T-cell (primary cell): ENCODE data around the gene CEP120. TPM values are rescaled to one million over a fixed set of nuclear protein-coding genes. Genes with fewer than 3 reads are reported as not detected.

Experiments used
- ATAC-seq, 4 experiments: fragments of 200-7000 bp in 3 of 4; fragments of 150-1000 bp in 1 of 4; cut with Tn5 transposase; replicated peaks in 1 of 4; 1 replicate in 3 of 4; 2 replicates in 1 of 4; pipeline ENCODE4 v1.10.0; 2021; ENCODE audit warnings: moderate library complexity in 3 of 4, mild to moderate bottlenecking in 2 of 4, moderate number of reproducible peaks in 1 of 4
- CTCF ChIA-PET, 2 donors: fragments of 300-600 bp; sonication (Branson Sonifier 250); formaldehyde crosslinking; loops; one replicate each; lab custom pipeline; 2022; ENCODE audit warnings: antibody characterized with exemption in 2 of 2; lab: Charles Lee
- POLR2A ChIA-PET, 2 donors: fragments of 300-600 bp; sonication (Branson Sonifier 250); formaldehyde crosslinking; loops; one replicate each; lab custom pipeline; 2022; ENCODE audit warnings: antibody characterized with exemption in 2 of 2; lab: Charles Lee
- DNase-seq, 35 experiments: peaks; one replicate each; pipeline versions ENCODE4 v3.0.0 to v3.0.0-alpha.2; 2013 to 2023
- H3K27ac ChIP-seq: one replicate; pipeline ENCODE4 v1.5.1; 2013; ENCODE audit warnings: low read length
- H3K27me3 ChIP-seq, 2 experiments: replicated peaks in 1 of 2; 1 replicate in 1 of 2; 2 replicates in 1 of 2; pipeline versions ENCODE4 v1.6.1 to v1.7.0; 2013; ENCODE audit warnings: low read length in 1 of 2, mixed read lengths in 1 of 2; ENCODE audit not compliant: control insufficient read depth in 2 of 2, insufficient read depth in 2 of 2; ENCODE audit errors: extremely low read depth in 1 of 2
- H3K36me3 ChIP-seq, 2 donors: 1 replicate in 1 of 2; 2 replicates in 1 of 2; pipeline versions ENCODE4 v1.6.1 to v1.7.0; 2013; ENCODE audit warnings: low read length in 1 of 2; ENCODE audit not compliant: control insufficient read depth in 2 of 2, insufficient read depth in 1 of 2; ENCODE audit errors: extremely low read depth in 1 of 2
- H3K4me1 ChIP-seq, 2 experiments: 1 replicate in 1 of 2; 2 replicates in 1 of 2; pipeline versions ENCODE4 v1.6.1 to v1.7.0; 2013; ENCODE audit warnings: low read length in 2 of 2, mixed read lengths in 1 of 2; ENCODE audit not compliant: insufficient read depth in 2 of 2, control insufficient read depth in 1 of 2; ENCODE audit errors: extremely low read depth in 1 of 2
- H3K4me3 ChIP-seq, 2 donors: 1 replicate in 1 of 2; 2 replicates in 1 of 2; pipeline versions ENCODE4 v1.5.1 to v1.7.0; 2013; ENCODE audit warnings: mild to moderate bottlenecking in 2 of 2, low read length in 1 of 2, moderate library complexity in 1 of 2; ENCODE audit not compliant: control insufficient read depth in 1 of 2; ENCODE audit errors: extremely low read depth in 1 of 2
- H3K9me3 ChIP-seq: 2 replicates; pipeline ENCODE4 v1.7.0; 2013
- H3K27ac Mint-ChIP-seq, 2 donors: one replicate each; pipeline ENCODE4 v1.8.0; 2020 to 2021; ENCODE audit warnings: mild to moderate bottlenecking in 2 of 2, mixed read lengths in 2 of 2
- H3K27me3 Mint-ChIP-seq, 2 donors: one replicate each; pipeline ENCODE4 v1.8.0; 2021 to 2022; ENCODE audit warnings: mixed read lengths in 2 of 2
- H3K36me3 Mint-ChIP-seq: one replicate; pipeline ENCODE4 v1.8.0; 2021; ENCODE audit warnings: mixed read lengths
- H3K4me1 Mint-ChIP-seq, 3 donors: one replicate each; pipeline ENCODE4 v1.8.0; 2020 to 2022; ENCODE audit warnings: mixed read lengths in 3 of 3, mild to moderate bottlenecking in 1 of 3
- H3K4me3 Mint-ChIP-seq, 3 donors: one replicate each; pipeline ENCODE4 v1.8.0; 2020 to 2022; ENCODE audit warnings: mild to moderate bottlenecking in 3 of 3, mixed read lengths in 3 of 3, moderate library complexity in 3 of 3
- H3K9me3 Mint-ChIP-seq, 3 donors: one replicate each; pipeline ENCODE4 v1.8.0; 2020 to 2022; ENCODE audit warnings: mixed read lengths in 3 of 3
- WGBS: methylation state at CpG from one replicate; pipeline ENCODE4 v1.1.5; 2013; ENCODE audit warnings: missing lambda C conversion rate; ENCODE audit not compliant: insufficient coverage; 5-methylcytosine and 5-hydroxymethylcytosine counted together
- total RNA-seq, 35 experiments: library from RNA in 6 of 35; stranded (reverse) in 6 of 35; fragments of 120-200 nt in 1 of 35; gene quantifications; one replicate each; pipeline versions ENCODE4 v1.2.1 to v1.2.4 and lab custom pipeline; 2013 to 2026

Gene CEP120
- total RNA-seq, 5 donors from 2014 or later (not counting 1 experiment from before 2014, with no cell fraction given), result 48.3 to 71.1 (median 62.8) TPM

DNA sequence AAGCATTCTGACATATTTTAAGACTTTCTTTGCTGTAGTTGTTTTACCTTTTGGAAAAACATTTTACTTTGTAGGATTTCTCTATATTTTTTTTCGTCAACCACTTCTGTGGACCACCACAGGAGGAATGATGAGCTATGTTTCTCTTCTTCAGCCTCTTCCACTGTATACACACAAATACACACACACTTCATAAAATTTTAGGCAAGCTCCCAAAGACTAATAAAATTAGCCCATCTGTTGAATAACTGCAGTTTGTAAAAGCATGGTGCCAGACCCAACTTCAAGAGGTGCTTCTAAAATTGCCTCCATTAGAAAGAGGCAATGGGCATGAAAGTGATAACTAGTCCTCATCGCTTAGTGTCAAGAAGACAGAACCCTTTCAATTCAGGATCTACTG lies 4.1 kb upstream of the CEP120 start:
- H3K4me1 Mint-ChIP-seq, result peaks cover 11 to 13% (median 11%) of the 10 kb centered on the region in 3 donors
- no peak for DNase-seq
- H3K27ac Mint-ChIP-seq, result no peak overlapping the region
- no CpG with 5 or more reads among the region's 2 CpGs for WGBS
- Histone ChIP-seq H3K4me1 (peaks cover 2 to 4% of the 10 kb centered on the region in 2 experiments), H3K4me3 (no peak overlapping the region), H3K36me3 (no peaks in the 10 kb centered on the region), H3K27ac (no peak overlapping the region), H3K27me3 (no peaks in the 10 kb centered on the region), H3K9me3 (no peaks in the 10 kb centered on the region)
- POLR2A ChIA-PET, result interaction anchor here in 1 of 2 donors (0.6 kb wide), 2 partner anchors 92 to 665 kb away, joined by 3 to 6 read pairs; no protein-coding TSS in a partner anchor
- H3K27me3 Mint-ChIP-seq, result no peaks in the 10 kb centered on the region
- no peaks in the 10 kb centered on the region for H3K9me3 Mint-ChIP-seq
- no peak overlapping the region for H3K4me3 Mint-ChIP-seq
- no peak for ATAC-seq
- no peaks in the 10 kb centered on the region for H3K36me3 Mint-ChIP-seq
- CTCF ChIA-PET, result interaction anchor here in 1 of 2 donors (0.5 kb wide), 1 partner anchor 62 kb away, joined by 3 read pairs; no protein-coding TSS in a partner anchor

DNA sequence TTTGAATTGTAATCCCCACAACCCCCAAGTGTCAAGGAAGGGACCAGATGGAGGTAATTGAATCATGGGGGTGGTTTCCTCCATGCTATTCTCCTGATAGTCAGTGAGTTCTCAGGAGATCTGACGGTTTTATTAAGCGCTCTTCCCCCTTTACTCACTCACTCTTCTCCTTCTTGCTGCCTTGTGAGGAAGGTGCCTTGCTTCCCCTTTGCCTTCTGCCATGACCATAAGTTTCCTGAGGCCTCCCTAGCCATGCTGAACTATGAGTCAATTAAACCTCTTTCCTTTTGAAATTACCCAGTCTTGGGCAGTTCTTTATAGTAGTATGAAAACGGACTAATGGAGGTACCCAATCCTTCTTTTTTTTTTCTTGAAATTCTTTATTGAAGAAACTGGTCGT lies 2.2 kb upstream of the CEP120 start:
- H3K27ac Mint-ChIP-seq, result peak overlapping the region; percentile 47 to 56
- H3K27me3 Mint-ChIP-seq, result no peaks in the 10 kb centered on the region
- H3K36me3 Mint-ChIP-seq, result no peaks in the 10 kb centered on the region
- H3K4me3 Mint-ChIP-seq, result peak overlapping the region in 1 of 3 donors; percentile 41
- H3K4me1 ChIP-seq, result peaks cover 16 to 20% of the 10 kb centered on the region in 2 experiments
- no peaks in the 10 kb centered on the region for H3K9me3 Mint-ChIP-seq
- H3K4me3 ChIP-seq, result no peak overlapping the region
- ChIA-PET POLR2A (no interaction called here), CTCF (no interaction called here)
- ATAC-seq (no peak), DNase-seq (no peak)
- H3K36me3 ChIP-seq, result no peaks in the 10 kb centered on the region
- H3K27me3 ChIP-seq, result no peaks in the 10 kb centered on the region
- H3K4me1 Mint-ChIP-seq, result peaks cover 11 to 13% (median 11%) of the 10 kb centered on the region in 3 donors
- H3K9me3 ChIP-seq, result no peaks in the 10 kb centered on the region
- WGBS, result no CpG with 5 or more reads among the region's 4 CpGs
- no peak overlapping the region for H3K27ac ChIP-seq

DNA sequence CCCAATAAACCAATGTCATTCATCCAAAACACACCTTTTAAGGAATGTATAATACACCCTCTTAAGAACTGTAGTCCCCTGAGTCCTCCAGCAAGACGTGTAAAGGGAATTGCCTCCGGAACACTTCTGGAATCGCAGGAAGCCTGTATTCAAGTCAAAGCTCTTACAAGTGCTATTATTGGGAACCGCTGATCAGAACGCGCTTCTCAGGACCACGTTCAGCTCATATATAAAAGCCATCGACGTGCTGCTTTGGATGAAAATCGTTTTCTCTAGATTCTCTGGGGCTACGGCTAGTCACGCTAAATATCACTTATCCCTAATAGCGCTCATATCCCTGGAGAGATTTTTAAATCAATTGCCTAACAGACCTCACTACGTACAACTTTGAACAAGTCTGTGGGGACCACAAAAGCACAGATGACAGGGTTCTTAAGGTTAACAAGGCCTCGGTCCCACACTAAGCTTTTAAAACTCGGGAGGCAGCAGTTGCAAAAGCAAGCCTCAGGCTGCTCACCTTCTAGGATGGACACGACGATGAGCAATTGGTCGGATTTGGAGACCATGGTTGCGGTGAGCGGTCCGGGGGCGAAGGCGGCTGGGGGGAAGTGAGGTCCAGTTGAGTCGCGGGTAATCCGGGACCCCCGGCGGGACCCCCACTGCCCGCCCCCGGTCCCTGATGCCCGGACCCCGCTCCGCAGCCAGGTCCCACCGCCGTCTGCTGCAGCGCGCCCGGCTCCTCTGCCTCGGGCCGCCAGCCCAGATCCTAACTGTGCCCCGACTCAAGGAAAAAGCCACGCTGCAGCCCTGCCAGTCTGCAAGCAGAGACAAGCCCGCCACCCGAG lies 548 bp downstream of the CEP120 start:
- H3K9me3 ChIP-seq, result no peaks in the 10 kb centered on the region
- peak overlapping the region; percentile 99 for H3K27ac ChIP-seq
- Mint-ChIP-seq H3K4me1 (peaks cover 11 to 25% (median 21%) of the 10 kb centered on the region in 3 donors), H3K9me3 (no peaks in the 10 kb centered on the region), H3K27ac (peak overlapping the region in 1 of 2 donors; percentile 99), H3K4me3 (no peak overlapping the region), H3K27me3 (no peaks in the 10 kb centered on the region), H3K36me3 (peaks cover 9% of the 10 kb centered on the region)
- H3K27me3 ChIP-seq, result no peaks in the 10 kb centered on the region
- POLR2A ChIA-PET, result interaction anchor here (0.6 to 2.3 kb wide), 21 partner anchors 7 to 1458 kb away, joined by 3 to 25 read pairs (median 4); partner anchors contain the start of gene CSNK1G3 (in 2 of the 2)
- H3K4me1 ChIP-seq, result peaks cover 16 to 26% of the 10 kb centered on the region in 2 experiments
- peak in 20 of 35 experiments; percentile 0 to 48 (median 16) for DNase-seq
- CTCF ChIA-PET, result interaction anchor here (0.6 to 3.1 kb wide), 23 partner anchors 10 to 647 kb away, joined by 3 to 38 read pairs (median 5); partner anchors contain the start of genes CSNK1G3 (in 1 of the 2) and SNX24 (in 1 of the 2)
- ATAC-seq, result peak in 2 of 4 experiments; percentile 7
- H3K4me3 ChIP-seq, result peak overlapping the region; percentile 78 to 90
- peaks cover 0 to 2% of the 10 kb centered on the region in 2 donors for H3K36me3 ChIP-seq
- under 1% methylated on average over 43 of the region's 45 CpGs for WGBS

DNA sequence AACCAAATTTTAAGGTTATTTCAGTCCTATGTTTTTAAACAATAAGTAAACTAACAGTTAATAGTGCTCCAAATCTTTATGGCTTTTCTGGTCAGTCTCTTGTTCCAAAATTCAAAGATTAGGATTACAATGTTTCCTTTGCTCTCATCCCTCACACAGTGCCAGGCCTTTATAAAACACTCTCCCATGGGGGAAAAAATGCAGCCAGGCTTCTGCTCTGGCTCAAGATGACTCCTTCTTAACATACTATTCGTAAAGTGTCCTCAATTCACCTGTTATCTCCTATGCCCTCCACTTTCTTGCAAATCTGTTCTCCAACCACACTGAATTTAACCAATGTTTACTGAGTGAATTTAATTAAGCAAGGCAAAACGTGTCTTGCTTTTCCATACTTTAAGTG lies 1.4 kb downstream of the CEP120 start:
- no peak for ATAC-seq
- no peak overlapping the region for H3K27ac ChIP-seq
- ChIA-PET POLR2A (interaction anchor here (0.5 to 2.3 kb wide), 4 partner anchors 12 to 128 kb away, joined by 3 to 25 read pairs (median 4); no protein-coding TSS in a partner anchor), CTCF (interaction anchor here in 1 of 2 donors (2.5 to 3.1 kb wide), 3 partner anchors 123 to 189 kb away, joined by 17 to 38 read pairs (median 29); no protein-coding TSS in a partner anchor)
- H3K27me3 ChIP-seq, result no peaks in the 10 kb centered on the region
- H3K4me1 ChIP-seq, result peaks cover 16 to 26% of the 10 kb centered on the region in 2 experiments
- H3K4me3 ChIP-seq, result peak overlapping the region in 1 of 2 donors; percentile 90
- peaks cover 11 to 30% (median 26%) of the 10 kb centered on the region in 3 donors for H3K4me1 Mint-ChIP-seq
- WGBS, result no CpG with 5 or more reads among the region's 2 CpGs
- DNase-seq, result no peak
- H3K9me3 Mint-ChIP-seq, result no peaks in the 10 kb centered on the region
- peaks cover 0 to 4% of the 10 kb centered on the region in 2 donors for H3K36me3 ChIP-seq
- no peak overlapping the region for H3K4me3 Mint-ChIP-seq
- no peaks in the 10 kb centered on the region for H3K27me3 Mint-ChIP-seq
- no peak overlapping the region for H3K27ac Mint-ChIP-seq
- H3K36me3 Mint-ChIP-seq, result peaks cover 14% of the 10 kb centered on the region
- H3K9me3 ChIP-seq, result no peaks in the 10 kb centered on the region

DNA sequence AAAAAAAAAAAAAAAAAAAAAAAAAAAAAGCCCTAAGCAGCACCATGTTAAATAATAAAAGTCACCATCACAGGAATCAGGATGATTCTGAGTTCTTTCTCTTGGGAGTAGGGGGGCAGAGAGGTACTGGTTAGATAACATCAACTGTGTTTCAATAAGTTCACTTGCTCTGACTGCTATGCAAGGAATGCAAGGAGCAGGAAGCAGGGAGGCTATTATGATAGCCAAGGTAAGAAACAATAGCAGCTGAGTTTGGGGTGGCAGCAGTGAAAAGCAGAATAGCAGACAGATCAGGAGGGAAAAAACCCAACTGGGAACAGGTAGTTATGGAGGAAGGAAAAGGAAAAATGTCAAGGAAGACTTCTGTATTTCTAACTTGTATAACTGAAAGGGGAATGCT lies 8.2 kb downstream of the CEP120 start:
- peaks cover 20 to 47% (median 40%) of the 10 kb centered on the region in 3 donors for H3K4me1 Mint-ChIP-seq
- H3K36me3 ChIP-seq, result peaks cover 3 to 48% of the 10 kb centered on the region in 2 donors
- H3K27me3 Mint-ChIP-seq, result no peaks in the 10 kb centered on the region
- peaks cover 0 to 5% of the 10 kb centered on the region in 2 experiments for H3K4me1 ChIP-seq
- H3K9me3 ChIP-seq, result no peaks in the 10 kb centered on the region
- H3K4me3 ChIP-seq, result no peak overlapping the region
- ATAC-seq (no peak), DNase-seq (no peak)
- peak overlapping the region in 1 of 2 donors; percentile 1 for H3K27ac Mint-ChIP-seq
- no peak overlapping the region for H3K27ac ChIP-seq
- CTCF ChIA-PET, result interaction anchor here in 1 of 2 donors (0.7 kb wide), 1 partner anchor 9 kb away, joined by 4 read pairs; no protein-coding TSS in a partner anchor
- no peaks in the 10 kb centered on the region for H3K9me3 Mint-ChIP-seq
- POLR2A ChIA-PET, result interaction anchor here in 1 of 2 donors (1.1 kb wide), 1 partner anchor 9 kb away, joined by 3 read pairs; the partner anchor contains the start of gene CEP120
- H3K27me3 ChIP-seq, result no peaks in the 10 kb centered on the region
- no peak overlapping the region for H3K4me3 Mint-ChIP-seq
- peaks cover 50% of the 10 kb centered on the region for H3K36me3 Mint-ChIP-seq

DNA sequence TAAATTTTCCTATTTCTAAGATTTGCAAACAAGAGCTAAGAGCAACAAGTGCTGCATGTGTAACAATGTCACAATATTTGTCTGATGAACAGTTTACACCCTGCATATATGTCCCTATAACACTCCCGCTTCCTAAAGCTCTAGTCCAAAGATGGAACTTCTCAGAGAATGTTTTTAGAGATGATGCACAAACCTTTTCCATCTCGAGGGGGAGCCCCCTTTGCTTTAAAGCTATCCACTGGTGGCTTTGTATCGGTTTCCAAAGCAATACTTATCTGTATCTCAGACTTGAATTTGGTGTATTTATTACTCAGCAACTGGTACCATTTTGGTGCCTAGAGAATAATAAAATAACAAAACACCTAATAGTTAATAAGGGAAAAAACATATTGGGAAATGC lies 11.0 kb downstream of the CEP120 start:
- no peak overlapping the region for H3K27ac ChIP-seq
- WGBS, result 100% methylated on average over 1 of the region's 3 CpGs
- H3K36me3 ChIP-seq, result peaks cover 3 to 52% of the 10 kb centered on the region in 2 donors
- no peak overlapping the region for H3K4me3 Mint-ChIP-seq
- DNase-seq (no peak), ATAC-seq (no peak)
- POLR2A ChIA-PET, result no interaction called here
- no peaks in the 10 kb centered on the region for H3K4me1 ChIP-seq
- H3K9me3 ChIP-seq, result no peaks in the 10 kb centered on the region
- H3K27ac Mint-ChIP-seq, result no peak overlapping the region
- CTCF ChIA-PET, result interaction anchor here in 1 of 2 donors (1.5 kb wide), 1 partner anchor 11 kb away, joined by 5 read pairs; the partner anchor contains the start of gene CEP120
- no peak overlapping the region for H3K4me3 ChIP-seq
- H3K4me1 Mint-ChIP-seq, result peaks cover 44 to 56% (median 49%) of the 10 kb centered on the region in 3 donors
- H3K9me3 Mint-ChIP-seq, result no peaks in the 10 kb centered on the region
- no peaks in the 10 kb centered on the region for H3K27me3 Mint-ChIP-seq
- no peaks in the 10 kb centered on the region for H3K27me3 ChIP-seq
- H3K36me3 Mint-ChIP-seq, result peaks cover 60% of the 10 kb centered on the region
